Mammary epithelial cell (primary cell): ENCODE measurements around the gene SENP6.

Source experiments
- CTCF ChIP-seq, 2 donors: IDR thresholded peaks in 1 of 2; conservative IDR thresholded peaks in 1 of 2; 2 replicates each; pipeline ENCODE4 v1.5.1; 2011 to 2012; ENCODE audit warnings: inconsistent platforms in 2 of 2, low read length in 2 of 2, mild to moderate bottlenecking in 2 of 2, control low read depth in 1 of 2, low read depth in 1 of 2; ENCODE audit not compliant: insufficient read depth in 1 of 2; ENCODE audit errors: extremely low read depth in 1 of 2
- EZH2 ChIP-seq: IDR thresholded peaks from 2 replicates; pipeline ENCODE4 v1.6.1; 2012; ENCODE audit warnings: low read length, inconsistent platforms, borderline replicate concordance

GRCh38 chr6:75642311-75642710 lies 40.6 kb downstream of the SENP6 start:
- TF ChIP-seq CTCF (conservative IDR thresholded peaks at IDR 0.05 in 1 of 2, IDR thresholded peaks at IDR 0.05 in 1 of 2; ENCODE audit: extremely low read depth in 1 of 2, insufficient read depth in 1 of 2, low read depth in 1 of 2, low read length in 2 of 2) (no peak), EZH2 (no peak)
